Tibial nerve (tissue), 3 donors: Measurements from ENCODE around the gene PSMD13.

ENCODE experiments used
- CTCF ChIP-seq, 5 experiments: fragments of 200-600 bp in 3 of 5; fragments of 450-650 bp in 2 of 5; sonication (generic) in 3 of 5; IDR thresholded peaks; one replicate each; pipeline ENCODE4 v1.5.1; 2016 to 2019; ENCODE audit warnings: antibody characterized with exemption in 5 of 5, mild to moderate bottlenecking in 3 of 5, moderate library complexity in 2 of 5
- POLR2A ChIP-seq, 2 donors: fragments of 450-650 bp; IDR thresholded peaks; one replicate each; pipeline ENCODE4 v1.6.1; 2017; ENCODE audit warnings: antibody characterized with exemption in 2 of 2, mild to moderate bottlenecking in 2 of 2, moderate library complexity in 2 of 2

GRCh38 chr11:200224-201003 is 36.4 kb upstream of the PSMD13 start:
- TF ChIP-seq CTCF (IDR thresholded peaks at IDR 0.05) = no peak
- no peak for TF ChIP-seq POLR2A (IDR thresholded peaks at IDR 0.05)
